ENCODE results near the gene PTPRD.

GRCh38 chr9:8599937-8600336 lies 2012.9 kb downstream of the PTPRD start:
- TF ChIP-seq CTCF (conservative IDR thresholded peaks at IDR 0.05; ENCODE audit: low read length) (no peak), EZH2phosphoT487 (IDR thresholded peaks at IDR 0.05; ENCODE audit: borderline replicate concordance) (no peak)

Measured in Loucy (cell line).